Stimulated activated CD8-positive, alpha-beta memory T cell treated with anti-CD3 and anti-CD28 coated beads, Interleukin-4, amount 100 ng/mL, for 1 hour (primary cell): Measurements from ENCODE around the gene C14orf93.

Source experiments
- DNase-seq, 2 donors: peaks; one replicate each; pipeline ENCODE4 v3.0.0-alpha.2; 2020; ENCODE audit warnings: low read depth in 2 of 2, low spot score in 1 of 2

C14orf93 gene

GRCh38 chr14:23047034-23047634 is 37.2 kb upstream of the C14orf93 start:
- DNase-seq = no peak

- no peak for DNase-seq
Measured at GRCh38 chr14:23045419-23046357, 35.7 kb upstream of the C14orf93 start.

- DNase-seq = no peak
Measured at GRCh38 chr14:23044840-23045239, 34.9 kb upstream of the C14orf93 start.

DNA sequence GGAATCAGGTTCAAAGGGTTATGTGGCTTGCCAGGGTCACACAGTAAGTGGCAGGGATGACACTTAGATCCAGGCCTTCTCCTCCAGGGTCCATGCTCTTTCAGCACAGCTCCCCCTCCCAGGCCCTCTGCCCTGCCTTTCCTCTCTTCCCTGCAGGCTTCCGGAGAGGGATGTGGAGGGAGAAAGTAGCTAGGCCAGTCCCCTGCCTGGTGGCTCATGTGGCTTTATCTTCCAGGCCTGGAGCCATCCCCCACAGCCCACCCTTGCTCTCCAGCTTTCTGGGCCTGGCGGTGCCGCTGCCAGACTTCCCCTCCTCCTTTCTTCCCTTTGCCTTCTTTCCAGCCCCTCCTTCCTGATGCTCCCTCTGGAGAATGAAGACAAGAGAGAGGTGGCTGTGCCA is 33.8 kb upstream of the C14orf93 start:
- no peak for DNase-seq

GRCh38 chr14:23043145-23043544 is 33.2 kb upstream of the C14orf93 start:
- DNase-seq = no peak

DNA sequence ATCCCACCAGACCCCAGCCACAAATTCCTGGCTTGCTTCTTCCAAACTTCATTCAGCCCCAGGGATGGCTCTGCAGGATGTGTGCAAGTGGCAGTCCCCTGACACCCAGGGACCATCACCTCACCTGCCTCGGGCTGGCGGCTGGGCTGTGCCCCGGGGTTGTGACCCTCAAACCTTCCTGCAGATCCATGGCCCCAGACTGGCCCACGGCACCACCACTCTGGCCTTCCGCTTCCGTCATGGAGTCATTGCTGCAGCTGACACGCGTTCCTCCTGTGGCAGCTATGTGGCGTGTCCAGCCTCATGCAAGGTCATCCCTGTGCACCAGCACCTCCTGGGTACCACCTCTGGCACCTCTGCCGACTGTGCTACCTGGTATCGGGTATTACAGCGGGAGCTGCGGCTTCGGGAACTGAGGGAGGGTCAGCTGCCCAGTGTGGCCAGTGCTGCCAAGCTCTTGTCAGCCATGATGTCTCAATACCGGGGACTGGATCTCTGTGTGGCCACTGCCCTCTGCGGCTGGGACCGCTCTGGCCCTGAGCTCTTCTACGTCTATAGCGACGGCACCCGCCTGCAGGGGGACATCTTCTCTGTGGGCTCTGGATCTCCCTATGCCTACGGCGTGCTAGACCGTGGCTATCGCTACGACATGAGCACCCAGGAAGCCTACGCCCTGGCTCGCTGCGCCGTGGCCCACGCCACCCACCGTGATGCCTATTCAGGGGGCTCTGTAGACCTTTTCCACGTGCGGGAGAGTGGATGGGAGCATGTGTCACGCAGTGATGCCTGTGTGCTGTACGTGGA is 32.4 kb upstream of the C14orf93 start, which contains the start of gene PSMB11:
Gene PSMB11, plus strand, starts transcription at position 51 of the 804 bp plus-strand sequence. Its CDS starts 14 bp downstream, at position 65.
- no peak for DNase-seq

DNA sequence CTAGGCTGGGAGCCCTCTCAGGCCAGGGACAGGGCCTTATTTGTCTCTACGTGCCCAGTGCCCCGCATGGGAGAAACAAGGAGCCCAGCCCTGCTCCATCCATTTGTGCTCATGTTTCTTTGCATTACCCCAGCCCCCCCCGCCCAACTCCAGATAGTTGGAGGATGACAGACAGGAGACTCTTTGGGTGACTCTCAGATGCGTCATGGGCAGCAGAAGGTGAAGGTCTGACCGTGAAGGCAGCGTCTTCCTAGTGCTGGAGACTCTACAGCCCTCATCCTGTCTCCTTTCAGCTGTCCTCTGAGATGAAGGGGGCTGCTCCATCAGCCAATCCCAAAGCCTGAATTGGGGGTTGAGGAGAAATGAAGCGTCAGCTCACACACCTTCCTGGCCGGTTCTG is 31.8 kb upstream of the C14orf93 start:
- no peak for DNase-seq

DNA sequence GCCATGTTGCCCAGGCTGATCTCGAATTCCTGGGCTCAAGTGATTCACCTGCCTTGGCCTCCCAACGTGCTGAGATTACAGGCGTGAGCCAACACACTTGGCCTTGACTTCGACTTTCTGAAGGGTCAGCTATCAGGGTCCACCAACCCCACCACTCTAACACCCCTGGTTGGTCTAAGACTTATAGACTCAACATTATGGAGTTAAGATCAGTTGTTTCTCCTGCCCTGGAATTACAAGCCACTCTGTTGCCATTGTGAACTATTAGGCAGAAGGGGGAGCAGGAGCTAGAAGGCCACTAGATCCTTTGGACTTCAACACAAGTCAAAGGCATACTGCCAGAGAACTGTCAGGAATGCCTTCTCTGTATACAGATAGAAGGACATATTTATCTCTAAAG is 30.2 kb upstream of the C14orf93 start:
- no peak for DNase-seq

DNA sequence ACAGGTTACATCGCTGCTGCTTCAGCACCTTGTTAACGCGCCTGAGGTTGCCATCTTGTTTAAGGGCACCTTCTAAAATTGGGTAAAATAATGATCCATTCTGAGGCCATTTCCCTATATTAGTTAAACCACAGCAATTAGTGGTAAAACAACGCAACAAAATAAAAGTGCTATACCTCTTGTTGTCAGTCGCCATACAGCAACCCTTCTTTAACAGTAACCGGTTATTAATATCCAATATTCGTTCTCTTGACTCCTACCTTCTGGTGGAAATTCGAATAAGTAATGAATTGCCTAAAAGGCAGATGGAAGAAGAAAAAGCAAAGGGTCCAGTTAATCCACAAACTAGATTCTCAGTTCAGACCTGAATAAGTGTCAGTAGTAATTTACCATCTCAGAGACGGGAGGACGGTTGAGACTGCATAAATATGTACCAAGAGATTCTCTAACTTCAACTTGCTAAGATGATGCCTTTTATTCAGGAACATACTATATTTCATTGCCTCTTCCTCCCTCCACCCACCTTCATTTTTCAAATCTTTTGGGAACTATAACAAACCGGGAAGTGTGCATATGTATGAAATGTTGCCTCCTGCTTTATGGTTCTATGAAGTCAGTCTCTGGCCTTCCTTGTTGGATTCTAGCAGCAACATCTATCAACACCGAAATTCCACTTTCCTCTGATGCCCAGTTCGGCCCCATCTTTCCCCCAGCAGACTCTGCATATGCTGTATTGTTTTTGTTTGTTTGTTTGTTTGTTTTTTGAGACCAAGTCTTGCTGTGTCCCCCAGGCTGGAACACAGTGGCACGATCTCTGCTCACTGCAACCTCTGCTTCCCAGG is 25.6 kb upstream of the C14orf93 start:
- no peak for DNase-seq

DNA sequence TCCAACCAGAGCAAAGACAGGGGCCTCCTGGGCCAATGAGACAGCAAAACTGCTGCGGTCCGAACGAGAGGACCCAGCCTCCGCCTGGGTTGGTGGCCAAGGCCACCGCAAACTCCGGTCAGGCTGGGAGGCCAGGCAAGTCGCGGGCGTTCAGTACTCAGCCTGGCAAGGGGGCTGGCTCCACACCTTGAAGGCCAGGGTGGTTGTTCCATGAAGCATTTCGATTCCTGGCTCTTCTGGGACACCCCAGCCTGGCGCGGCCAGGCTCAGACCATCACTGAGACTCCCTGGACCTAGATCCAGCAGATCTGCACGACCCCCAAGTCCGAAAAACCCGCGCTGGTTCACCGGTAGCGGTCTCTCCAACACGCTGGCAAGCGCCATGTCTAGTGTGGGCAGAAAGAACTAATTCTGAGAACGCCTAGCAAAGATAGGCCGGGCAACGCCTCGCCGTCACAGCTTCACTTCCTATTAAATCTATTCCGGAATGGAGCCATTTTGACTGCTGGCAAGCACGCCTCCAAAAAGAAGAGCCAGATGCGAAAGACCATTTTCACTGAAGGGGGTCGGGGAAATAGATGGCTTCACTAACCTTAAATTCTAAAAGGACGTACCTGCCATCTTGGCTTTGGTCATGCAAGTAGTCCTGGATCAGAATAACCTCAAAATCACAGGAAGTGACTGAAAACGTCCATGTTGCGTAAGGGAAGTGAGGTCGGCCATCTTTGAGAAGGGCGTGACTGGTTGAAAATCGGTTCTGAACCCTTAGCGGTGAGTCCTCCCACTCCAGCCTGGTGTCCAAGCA is 24.8 kb upstream of the C14orf93 start, which contains the start of gene PSMB5:
Gene PSMB5, minus strand, starts transcription at position 403 of the 805 bp plus-strand sequence. Its CDS starts 19 bp downstream, at position 384.
- peak; percentile 49 to 76 for DNase-seq

DNA sequence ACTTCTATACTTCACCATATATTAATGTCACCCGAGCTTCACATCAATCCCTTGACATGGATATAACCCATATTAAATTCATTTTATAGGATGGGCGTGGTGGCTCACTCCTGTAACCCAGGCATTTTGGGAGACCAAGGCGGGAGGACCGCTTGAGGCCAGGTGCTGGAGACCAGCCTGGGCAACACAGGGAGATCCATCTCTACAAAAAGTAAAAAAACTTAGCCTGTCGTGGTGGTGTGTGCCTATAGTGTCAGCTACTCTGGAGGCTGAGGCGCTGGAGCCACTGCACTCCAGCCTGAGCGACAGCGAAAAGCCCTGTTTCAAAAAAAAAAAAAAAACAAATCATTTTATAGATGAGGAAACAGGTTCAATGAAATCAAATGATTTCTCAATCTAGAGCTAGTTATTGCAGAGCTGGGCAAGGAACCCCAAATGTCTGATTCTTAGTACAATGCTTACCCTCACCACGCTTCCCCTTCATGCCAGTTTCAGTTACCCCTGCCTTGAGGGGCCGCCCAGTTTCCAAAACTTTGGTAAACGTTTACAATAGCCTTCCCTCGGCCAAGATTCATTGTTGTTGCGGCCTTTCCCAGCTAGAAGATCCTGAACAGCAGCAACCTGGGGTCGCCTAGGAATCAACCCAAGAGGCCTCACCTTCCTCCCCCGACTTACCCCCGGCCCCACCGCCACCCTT is 24.0 kb upstream of the C14orf93 start:
- DNase-seq = no peak

GRCh38 chr14:23033251-23033727 is 23.3 kb upstream of the C14orf93 start:
- DNase-seq = no peak

DNA sequence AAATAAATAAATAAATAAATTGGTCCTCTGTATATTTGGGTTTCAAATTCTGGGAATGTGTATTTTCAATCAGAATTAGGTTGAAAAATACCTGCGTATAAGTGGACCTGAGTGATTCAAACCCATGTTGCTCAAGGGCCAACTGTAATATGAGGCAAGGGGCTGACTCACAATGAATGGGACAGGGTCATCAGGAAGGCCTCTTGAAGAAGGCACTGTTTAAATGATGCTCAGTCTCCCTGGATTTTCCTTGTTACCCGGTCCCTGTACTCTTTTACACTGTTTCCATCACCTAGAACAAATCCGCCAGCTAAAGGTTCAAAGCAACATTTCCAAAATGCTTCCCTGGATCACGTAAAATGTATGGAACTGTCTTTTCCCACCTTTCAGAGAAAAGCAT is 21.0 kb upstream of the C14orf93 start:
- no peak for DNase-seq

GRCh38 chr14:23028799-23029198 is 18.9 kb upstream of the C14orf93 start:
- DNase-seq = no peak

GRCh38 chr14:23025151-23025814 is 15.3 kb upstream of the C14orf93 start:
- no peak for DNase-seq

GRCh38 chr14:23024612-23025075 is 14.7 kb upstream of the C14orf93 start:
- DNase-seq = no peak

DNA sequence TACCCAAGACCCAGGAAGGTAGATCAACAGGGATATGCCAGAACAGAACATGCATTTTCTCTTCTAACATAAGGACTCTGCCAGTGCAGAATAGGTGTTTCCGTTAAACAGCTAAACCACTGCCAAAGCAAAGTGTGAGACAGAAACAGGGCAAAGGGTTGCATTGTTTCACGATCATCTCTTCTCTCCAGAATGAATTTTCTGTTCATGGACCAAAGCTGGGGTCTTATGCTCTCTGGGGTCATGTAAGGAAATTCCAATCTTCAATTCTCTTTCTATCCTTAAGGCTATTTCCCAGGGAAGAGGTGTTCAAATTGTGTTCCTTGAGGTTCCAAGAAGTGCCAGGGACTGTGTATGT is 13.8 kb upstream of the C14orf93 start:
- no peak for DNase-seq

DNA sequence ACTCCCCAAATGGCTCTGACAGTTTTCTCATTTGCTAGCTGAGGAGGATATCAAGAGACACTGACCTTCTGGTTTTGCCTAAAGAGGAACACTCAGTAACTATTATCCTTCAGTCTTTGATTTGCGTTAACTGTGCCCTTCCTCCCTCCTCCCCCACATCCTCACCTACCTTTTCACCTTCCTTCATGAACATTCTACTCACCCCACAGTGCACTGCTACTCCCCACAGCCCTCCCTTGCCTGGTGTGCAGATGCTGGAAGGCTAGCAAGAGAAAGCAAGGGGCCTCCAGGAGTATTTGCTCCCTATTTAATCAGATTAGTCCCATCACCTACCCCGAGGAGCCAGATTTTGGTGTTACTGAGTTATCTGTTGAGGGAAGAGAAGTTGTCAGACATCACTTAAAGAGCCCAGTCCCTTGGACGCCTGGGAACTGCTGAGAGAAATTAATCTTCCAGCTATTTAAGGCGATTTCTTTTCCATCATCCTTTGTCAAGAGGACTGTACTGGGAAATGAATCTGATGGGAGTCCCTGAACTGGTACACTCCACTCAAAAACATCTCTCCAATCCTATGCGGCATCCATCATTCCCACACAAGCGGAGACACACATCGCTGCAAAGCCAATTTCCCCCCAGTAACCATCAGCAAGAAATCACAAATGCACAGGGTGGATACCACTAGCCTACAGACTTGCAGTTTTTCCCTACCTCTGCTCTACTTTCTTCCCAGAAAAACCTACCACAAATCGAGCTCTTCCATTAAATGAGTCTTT is 13.3 kb upstream of the C14orf93 start:
- DNase-seq = no peak
